ENCODE data around the gene RNF141. TPM values are rescaled to one million over a fixed set of nuclear protein-coding genes. Genes with fewer than 3 reads are reported as not detected.

RNF141 gene
- total RNA-seq, 1 donor from 2014 or later = 15.4 TPM

DNA sequence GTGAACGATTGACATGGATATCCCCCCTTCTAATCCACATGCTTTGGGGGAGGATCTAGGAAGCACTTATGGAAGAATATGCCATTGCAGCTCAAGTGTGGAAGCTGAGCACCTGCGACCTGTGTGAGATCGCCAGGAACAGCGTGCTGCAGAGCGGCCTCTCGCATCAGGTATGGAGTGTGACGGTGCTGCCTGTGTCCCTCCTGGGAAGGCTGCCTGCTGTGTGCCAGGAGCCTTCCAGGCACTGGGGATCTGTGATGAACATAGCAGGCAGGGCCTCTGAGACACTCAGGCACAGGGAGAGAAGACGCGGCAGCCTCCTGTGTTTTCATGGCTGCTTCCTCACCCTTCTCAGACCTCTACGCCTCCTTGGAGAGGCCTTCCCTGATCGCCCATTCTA is 36.5 kb downstream of the RNF141 start:
- Mint-ChIP-seq H3K36me3 (ENCODE audit: low read depth) (peaks cover 30% of the 10 kb centered on the region), H3K27me3 (no peaks in the 10 kb centered on the region), H3K9me3 (no peaks in the 10 kb centered on the region), H3K4me1 (no peaks in the 10 kb centered on the region), H3K27ac (no peak overlapping the region), H3K4me3 (no peak overlapping the region)
- no peak for DNase-seq
- intact Hi-C loops (cut with micrococcal nuclease) = no loop called here

DNA sequence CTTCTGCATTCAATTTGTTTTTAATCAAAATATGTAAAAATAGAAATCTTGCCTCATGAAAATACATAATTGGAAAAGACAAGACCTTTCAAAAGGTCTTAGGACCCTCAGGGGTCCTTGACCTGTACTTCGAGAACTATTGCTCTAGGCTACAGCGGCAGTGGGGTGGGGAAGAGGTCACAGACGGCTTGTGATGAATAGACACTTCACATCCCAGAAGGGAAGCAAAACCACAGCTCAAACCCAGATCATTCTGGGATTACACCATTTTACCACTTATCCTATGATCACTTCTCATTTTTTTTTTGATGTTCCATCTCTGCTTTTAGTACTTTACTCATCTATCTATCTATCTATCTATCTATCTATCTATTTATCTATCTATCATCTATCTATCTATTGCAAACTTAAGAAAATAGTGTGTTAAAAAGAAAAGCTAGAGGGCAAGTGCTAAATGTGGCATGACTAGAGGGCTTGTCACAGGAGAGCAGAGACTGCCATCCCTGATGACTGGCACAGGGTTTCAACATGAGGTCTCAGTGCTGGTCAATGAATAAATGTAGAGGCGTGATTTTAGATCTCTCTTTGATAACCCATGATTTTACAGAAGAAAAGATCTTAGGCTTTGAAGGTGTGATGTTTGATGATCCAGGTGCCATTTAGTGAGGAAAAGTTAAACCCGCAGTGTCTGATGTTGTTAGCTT is 37.1 kb downstream of the RNF141 start:
- H3K36me3 Mint-ChIP-seq (ENCODE audit: low read depth) = peaks cover 30% of the 10 kb centered on the region

GRCh38 chr11:10503221-10503620 is 37.8 kb downstream of the RNF141 start:
- intact Hi-C loops (cut with micrococcal nuclease) = no loop called here
- no peaks in the 10 kb centered on the region for H3K4me1 Mint-ChIP-seq
- peaks cover 30% of the 10 kb centered on the region for H3K36me3 Mint-ChIP-seq (ENCODE audit: low read depth)
- DNase-seq = no peak
- no peaks in the 10 kb centered on the region for H3K27me3 Mint-ChIP-seq
- H3K4me3 Mint-ChIP-seq = no peak overlapping the region
- H3K27ac Mint-ChIP-seq = no peak overlapping the region
- no peaks in the 10 kb centered on the region for H3K9me3 Mint-ChIP-seq

More for the DNA sequence above, 37.1 kb downstream of the RNF141 start:
- Mint-ChIP-seq H3K27ac (no peak overlapping the region), H3K4me1 (no peaks in the 10 kb centered on the region), H3K4me3 (no peak overlapping the region), H3K9me3 (no peaks in the 10 kb centered on the region), H3K27me3 (no peaks in the 10 kb centered on the region)
- no peak for DNase-seq
- intact Hi-C loops (cut with micrococcal nuclease) = no loop called here

GRCh38 chr11:10502770-10503169 is 38.2 kb downstream of the RNF141 start:
- no peaks in the 10 kb centered on the region for H3K9me3 Mint-ChIP-seq
- H3K4me1 Mint-ChIP-seq = no peaks in the 10 kb centered on the region
- intact Hi-C loops (cut with micrococcal nuclease) = no loop called here
- peaks cover 34% of the 10 kb centered on the region for H3K36me3 Mint-ChIP-seq (ENCODE audit: low read depth)
- no peaks in the 10 kb centered on the region for H3K27me3 Mint-ChIP-seq
- no peak overlapping the region for H3K27ac Mint-ChIP-seq
- no peak overlapping the region for H3K4me3 Mint-ChIP-seq
- no peak for DNase-seq

DNA sequence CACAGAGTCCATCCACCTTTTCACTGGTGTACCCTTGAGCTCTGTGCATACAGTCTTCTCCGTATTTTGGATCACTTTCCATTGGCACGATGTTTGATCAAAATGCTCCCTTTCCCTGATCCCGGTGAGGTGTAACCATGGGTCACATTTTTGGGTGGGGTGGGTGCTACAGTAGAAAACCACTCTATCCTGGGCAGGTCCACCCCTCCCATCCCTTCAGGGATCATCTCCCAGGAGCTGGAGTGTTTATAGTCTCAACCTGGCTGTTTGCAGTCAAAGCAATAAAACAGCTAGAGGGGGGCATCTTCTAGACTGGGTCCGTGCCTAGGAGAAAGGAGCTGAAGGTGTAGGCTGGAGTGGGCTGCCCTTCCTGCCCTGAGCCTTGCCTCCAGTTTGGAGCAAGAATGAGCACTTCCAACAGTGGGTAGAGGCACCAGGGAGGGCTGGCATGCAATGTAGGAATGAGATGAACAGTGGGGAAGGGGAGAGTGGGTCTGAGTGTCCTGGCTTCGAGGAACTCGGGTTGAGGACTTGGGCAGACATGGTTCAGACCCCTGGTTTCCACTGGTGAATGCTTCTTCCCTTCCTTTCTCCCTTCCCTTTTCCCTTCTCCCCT is 38.8 kb downstream of the RNF141 start:
- intact Hi-C loops (cut with micrococcal nuclease) = no loop called here
- no peaks in the 10 kb centered on the region for H3K4me1 Mint-ChIP-seq
- DNase-seq = no peak

DNA sequence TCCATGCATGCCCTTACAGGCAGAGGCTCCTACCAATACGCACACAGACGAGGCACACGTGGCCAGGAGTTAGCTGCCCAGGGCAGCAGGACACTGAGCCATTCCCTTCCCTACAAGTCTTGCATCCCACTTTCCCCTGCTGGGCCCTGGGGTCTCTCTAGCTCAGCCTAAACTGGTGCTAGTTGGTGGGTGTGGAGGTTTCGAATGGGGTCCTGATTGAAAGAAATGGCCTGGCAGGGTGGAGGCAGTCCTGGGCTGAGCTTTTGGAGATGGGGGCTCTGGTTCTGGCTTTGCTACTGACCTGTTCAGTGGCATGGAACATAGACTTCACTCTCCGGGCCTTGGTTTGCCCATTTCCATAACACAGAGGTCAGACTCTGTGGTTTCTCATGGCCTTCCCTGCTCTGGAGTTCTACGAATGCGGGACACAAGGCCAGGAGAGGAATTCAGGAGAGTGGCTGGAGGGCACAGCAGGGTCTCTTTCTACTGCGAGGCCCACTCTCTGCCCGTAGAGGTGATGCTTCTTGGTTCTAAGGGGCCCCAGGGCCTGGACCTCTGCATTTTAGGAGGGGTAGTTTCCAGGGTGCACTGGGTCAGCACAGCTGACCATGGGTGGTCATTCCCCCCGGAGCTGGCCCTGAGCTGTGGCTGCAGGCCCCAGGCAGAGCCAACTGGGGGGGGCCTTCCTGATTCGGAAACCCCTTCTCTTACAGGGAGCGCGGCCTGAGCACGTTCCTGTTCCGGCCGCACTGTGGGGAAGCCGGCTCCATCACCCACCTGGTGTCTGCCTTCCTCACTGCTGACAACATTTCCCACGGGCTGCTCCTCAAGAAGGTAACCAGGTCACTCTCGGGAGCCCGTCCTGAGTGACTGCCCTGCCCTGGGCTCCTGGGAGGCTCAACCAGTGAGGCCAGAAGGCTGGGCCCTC is 40.0 kb downstream of the RNF141 start:
- peaks cover 43% of the 10 kb centered on the region for H3K36me3 Mint-ChIP-seq (ENCODE audit: low read depth)
- DNase-seq = no peak
- no peak overlapping the region for H3K4me3 Mint-ChIP-seq
- H3K4me1 Mint-ChIP-seq = no peaks in the 10 kb centered on the region
- no peaks in the 10 kb centered on the region for H3K9me3 Mint-ChIP-seq
- no peak overlapping the region for H3K27ac Mint-ChIP-seq
- intact Hi-C loops (cut with micrococcal nuclease) = no loop called here
- no peaks in the 10 kb centered on the region for H3K27me3 Mint-ChIP-seq

More for the DNA sequence above, 38.8 kb downstream of the RNF141 start:
- Mint-ChIP-seq H3K27ac (no peak overlapping the region), H3K9me3 (no peaks in the 10 kb centered on the region), H3K4me3 (no peak overlapping the region), H3K36me3 (ENCODE audit: low read depth) (peaks cover 38% of the 10 kb centered on the region), H3K27me3 (no peaks in the 10 kb centered on the region)

DNA sequence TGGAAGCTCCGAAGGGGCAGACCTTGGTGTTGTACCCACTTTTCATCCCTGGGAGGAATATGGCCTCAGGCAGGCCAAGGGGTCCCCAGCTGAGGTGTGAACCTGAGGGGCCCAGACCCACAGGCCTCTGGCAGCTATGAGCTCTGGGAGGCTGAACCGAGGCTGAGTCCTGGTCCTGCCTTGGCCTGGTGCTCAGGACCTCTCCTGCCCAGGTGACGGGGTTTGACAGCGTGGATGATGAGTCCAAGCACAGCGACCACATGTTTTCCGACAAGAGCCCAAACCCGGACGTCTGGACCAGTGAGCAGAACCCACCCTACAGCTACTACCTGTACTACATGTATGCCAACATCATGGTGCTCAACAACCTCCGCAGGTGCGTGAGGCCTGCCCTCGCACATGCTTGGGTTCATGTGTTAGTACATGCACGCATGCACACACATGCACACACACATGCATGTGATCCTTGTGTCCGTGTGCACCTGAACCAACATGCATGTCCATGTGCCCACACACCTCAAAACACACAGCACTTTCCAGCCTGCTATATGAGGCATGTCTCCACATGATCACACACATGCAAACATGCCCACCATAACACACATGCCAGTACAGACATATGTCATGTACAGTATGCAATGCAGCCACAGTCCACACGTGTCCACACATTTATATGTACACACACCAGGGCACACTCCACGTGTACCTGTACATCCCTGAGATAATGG is 40.9 kb downstream of the RNF141 start:
- Mint-ChIP-seq H3K4me3 (no peak overlapping the region), H3K9me3 (no peaks in the 10 kb centered on the region), H3K27ac (no peak overlapping the region), H3K27me3 (no peaks in the 10 kb centered on the region), H3K4me1 (no peaks in the 10 kb centered on the region), H3K36me3 (ENCODE audit: low read depth) (peaks cover 41% of the 10 kb centered on the region)
- DNase-seq = no peak
- intact Hi-C loops (cut with micrococcal nuclease) = no loop called here

DNA sequence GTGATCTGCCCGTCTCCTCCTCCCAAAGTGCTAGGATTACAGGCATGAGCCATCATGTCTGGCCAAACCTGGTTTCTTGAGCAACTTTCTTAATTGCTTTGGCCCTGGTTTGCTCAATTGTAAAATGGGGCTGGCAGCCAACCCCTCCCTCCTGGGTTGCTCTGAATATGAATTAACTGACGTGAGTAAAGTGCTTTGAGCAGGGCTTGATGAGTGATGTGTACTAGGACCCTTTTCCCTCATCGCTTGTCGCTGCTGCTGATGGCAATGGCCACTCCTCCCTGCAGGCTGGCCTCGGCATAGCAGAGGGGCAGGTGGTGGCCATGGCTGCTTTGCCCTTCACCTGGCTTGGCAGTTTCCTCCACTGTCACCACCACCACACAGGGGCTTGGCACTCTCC is 41.5 kb downstream of the RNF141 start:
- no peak overlapping the region for H3K27ac Mint-ChIP-seq
- H3K4me1 Mint-ChIP-seq = no peaks in the 10 kb centered on the region
- H3K9me3 Mint-ChIP-seq = no peaks in the 10 kb centered on the region
- H3K4me3 Mint-ChIP-seq = no peak overlapping the region
- peaks cover 42% of the 10 kb centered on the region for H3K36me3 Mint-ChIP-seq (ENCODE audit: low read depth)
- intact Hi-C loops (cut with micrococcal nuclease) = no loop called here
- no peaks in the 10 kb centered on the region for H3K27me3 Mint-ChIP-seq
- no peak for DNase-seq

GRCh38 chr11:10498426-10499250 is 42.3 kb downstream of the RNF141 start:
- Mint-ChIP-seq H3K36me3 (ENCODE audit: low read depth) (peaks cover 40% of the 10 kb centered on the region), H3K27ac (no peak overlapping the region), H3K27me3 (no peaks in the 10 kb centered on the region), H3K4me1 (no peaks in the 10 kb centered on the region), H3K9me3 (no peaks in the 10 kb centered on the region), H3K4me3 (no peak overlapping the region)
- intact Hi-C loops (cut with micrococcal nuclease) = no loop called here
- no peak for DNase-seq

- Mint-ChIP-seq H3K27me3 (no peaks in the 10 kb centered on the region), H3K36me3 (ENCODE audit: low read depth) (peaks cover 39% of the 10 kb centered on the region), H3K4me1 (no peaks in the 10 kb centered on the region), H3K27ac (no peak overlapping the region), H3K9me3 (no peaks in the 10 kb centered on the region), H3K4me3 (no peak overlapping the region)
- intact Hi-C loops (cut with micrococcal nuclease) = no loop called here
- no peak for DNase-seq
These were observed 43.0 kb downstream of the RNF141 start for GRCh38 chr11:10498022-10498400.

- Mint-ChIP-seq H3K9me3 (no peaks in the 10 kb centered on the region), H3K4me1 (no peaks in the 10 kb centered on the region), H3K4me3 (no peak overlapping the region), H3K36me3 (ENCODE audit: low read depth) (peaks cover 40% of the 10 kb centered on the region), H3K27me3 (no peaks in the 10 kb centered on the region), H3K27ac (no peak overlapping the region)
- DNase-seq = no peak
- intact Hi-C loops (cut with micrococcal nuclease) = no loop called here
These were observed 43.5 kb downstream of the RNF141 start for GRCh38 chr11:10497371-10498021.

DNA sequence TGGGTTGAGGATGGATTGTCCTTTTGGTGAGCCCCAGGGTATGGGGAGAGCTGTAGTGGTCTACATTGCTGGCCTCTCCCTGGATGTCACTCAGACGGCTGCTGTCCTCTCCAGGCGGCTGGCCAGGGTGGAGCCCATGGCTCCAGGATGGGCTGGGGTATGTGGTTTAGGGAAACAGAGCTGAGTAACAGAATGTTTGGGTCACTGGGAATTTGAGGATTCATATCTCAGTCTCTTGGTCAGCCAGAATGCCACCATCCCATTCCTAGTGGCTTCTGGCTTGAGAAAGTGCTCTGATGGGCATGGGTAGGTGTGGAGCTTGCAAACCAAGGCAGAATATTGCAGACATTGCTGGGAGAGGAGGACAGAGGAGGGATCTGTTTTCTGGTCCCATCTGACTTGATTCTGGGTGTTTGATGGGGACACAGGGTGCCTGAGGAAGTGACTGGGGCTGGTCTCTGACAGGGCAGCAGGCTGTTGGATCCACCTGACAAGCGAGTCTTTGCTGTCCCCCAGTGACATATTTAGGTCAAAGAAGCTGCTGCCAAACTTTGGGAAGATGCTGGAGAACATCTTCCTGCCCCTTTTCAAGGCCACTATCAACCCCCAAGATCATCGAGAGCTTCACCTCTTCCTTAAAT is 44.6 kb downstream of the RNF141 start:
- Mint-ChIP-seq H3K4me3 (no peak overlapping the region), H3K27me3 (no peaks in the 10 kb centered on the region), H3K27ac (no peak overlapping the region), H3K9me3 (no peaks in the 10 kb centered on the region), H3K4me1 (no peaks in the 10 kb centered on the region), H3K36me3 (ENCODE audit: low read depth) (peaks cover 47% of the 10 kb centered on the region)
- intact Hi-C loops (cut with micrococcal nuclease) = no loop called here
- no peak for DNase-seq
